ENCODE results near the gene PYM1.
A peak's percentile ranks its signal among the peaks of the same experiment; 100 is the strongest.
"Not testable (repeated sequence)": the region's sequence is repeated elsewhere in the genome, so short reads cannot be mapped to it uniquely, and the experiment has no call there.

PYM1 gene

DNA sequence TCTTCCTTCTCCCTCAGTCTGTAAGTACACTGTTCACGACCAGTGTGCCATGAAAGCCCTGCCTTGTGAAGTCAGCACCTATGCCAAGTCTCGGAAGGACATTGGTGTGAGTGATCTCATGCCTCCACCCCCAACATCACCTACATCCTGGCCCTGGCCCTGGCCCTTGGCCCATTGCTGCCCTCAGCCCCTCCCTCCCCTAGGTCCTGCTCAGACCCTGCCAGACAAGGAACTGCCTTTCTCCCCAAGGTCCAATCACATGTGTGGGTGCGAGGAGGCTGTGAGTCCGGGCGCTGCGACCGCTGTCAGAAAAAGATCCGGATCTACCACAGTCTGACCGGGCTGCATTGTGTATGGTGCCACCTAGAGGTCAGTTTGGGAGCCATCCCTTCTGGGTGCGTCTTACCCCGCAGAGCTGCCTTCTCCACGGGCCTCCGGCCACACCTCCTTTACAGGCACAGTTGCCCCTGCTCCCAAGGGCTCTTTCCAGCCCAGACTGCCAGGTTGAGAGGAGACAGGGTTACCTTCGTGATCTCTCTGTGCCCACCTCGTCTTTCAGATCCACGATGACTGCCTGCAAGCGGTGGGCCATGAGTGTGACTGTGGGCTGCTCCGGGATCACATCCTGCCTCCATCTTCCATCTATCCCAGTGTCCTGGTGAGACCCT lies 12.5 kb upstream of the PYM1 start:
- DNase-seq (ENCODE audit: low read depth, low spot score), result peak; percentile 50

DNA sequence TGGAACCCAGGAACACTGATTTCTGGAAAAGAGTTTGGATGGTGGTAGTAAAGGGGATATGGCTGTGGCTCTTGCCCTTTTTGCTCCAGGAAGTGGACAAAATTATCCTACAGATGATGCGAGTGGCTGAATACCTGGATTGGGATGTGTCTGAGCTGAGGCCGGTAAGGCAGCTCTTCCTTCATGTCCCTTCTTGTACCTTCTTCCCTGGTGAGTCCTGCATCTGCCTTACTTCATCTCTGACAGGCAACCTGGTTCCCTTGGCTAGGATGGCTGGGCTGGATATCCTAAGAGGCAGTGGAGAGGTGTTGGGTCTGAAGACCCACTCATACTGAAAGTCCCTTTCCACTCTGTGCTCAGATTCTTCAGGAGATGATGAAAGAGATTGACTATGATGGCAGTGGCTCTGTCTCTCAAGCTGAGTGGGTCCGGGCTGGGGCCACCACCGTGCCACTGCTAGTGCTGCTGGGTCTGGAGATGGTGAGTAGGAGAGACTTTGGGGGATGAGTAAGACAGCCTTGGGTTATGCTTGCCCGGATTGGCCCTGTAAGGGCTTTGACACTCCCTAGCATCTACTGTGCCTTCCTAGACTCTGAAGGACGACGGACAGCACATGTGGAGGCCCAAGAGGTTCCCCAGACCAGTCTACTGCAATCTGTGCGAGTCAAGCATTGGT lies 11.3 kb upstream of the PYM1 start:
- DNase-seq (ENCODE audit: low read depth, low spot score), result no peak

DNA sequence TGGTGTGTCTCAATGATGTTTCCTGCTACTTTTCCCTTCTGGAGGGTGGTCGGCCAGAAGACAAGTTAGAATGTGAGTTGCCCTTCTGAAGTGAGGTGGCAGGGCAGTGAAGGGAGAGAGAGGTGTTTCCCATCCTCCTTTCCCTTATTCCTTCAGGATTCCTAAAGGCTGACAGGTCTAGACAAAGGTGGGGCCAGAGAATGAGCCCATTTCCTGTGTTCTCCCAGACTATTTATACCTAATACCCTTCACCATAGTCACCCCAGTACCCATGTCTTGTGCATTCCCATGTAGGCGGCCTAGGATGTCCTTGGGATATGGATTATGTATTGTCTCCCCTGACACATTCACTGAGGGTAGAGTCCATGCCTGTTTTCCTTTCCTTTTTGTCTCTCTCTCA lies 10.3 kb upstream of the PYM1 start:
- no peak for DNase-seq (ENCODE audit: low read depth, low spot score)

DNA sequence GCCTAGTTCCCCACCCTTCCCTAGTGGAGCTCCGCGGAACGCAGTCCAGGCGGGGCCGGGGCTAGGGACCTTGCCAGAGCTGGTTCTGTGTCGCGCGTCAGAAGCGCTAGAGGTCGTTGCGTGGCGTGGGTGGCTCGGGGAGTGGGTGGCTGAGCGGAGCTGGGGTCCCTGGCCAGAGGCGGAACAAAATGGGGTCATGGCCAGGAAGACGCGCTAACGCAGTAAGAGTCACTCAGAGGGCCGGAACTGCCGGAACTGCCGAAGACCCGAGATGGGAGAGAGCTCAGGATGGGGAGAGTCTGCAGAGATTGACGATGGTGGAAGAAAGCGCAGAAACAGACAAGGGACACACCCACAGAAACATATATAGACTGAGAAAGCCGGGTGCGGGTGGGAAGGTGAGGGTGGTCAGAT lies 8.1 kb upstream of the PYM1 start:
- no peak for DNase-seq (ENCODE audit: low read depth, low spot score)

DNA sequence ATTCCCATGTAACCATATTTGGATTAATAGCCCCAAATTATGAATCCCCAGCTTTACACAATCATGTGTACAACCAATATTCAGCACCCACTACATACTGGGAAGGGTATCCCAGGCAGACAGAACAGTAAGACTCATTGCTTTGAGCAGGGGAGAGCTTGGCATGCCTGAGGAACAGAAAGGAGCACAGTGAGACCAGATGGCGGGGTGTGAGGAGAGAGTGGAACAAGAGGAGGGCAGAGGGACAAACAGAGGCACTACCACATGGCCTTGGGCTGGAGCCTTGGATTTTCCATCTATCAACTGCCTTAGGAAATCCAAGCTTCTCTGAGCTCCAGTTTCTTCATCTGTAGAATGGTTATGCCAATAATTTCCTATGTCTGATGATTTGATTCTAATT lies 7.1 kb upstream of the PYM1 start:
- DNase-seq (ENCODE audit: low read depth, low spot score), result no peak

DNA sequence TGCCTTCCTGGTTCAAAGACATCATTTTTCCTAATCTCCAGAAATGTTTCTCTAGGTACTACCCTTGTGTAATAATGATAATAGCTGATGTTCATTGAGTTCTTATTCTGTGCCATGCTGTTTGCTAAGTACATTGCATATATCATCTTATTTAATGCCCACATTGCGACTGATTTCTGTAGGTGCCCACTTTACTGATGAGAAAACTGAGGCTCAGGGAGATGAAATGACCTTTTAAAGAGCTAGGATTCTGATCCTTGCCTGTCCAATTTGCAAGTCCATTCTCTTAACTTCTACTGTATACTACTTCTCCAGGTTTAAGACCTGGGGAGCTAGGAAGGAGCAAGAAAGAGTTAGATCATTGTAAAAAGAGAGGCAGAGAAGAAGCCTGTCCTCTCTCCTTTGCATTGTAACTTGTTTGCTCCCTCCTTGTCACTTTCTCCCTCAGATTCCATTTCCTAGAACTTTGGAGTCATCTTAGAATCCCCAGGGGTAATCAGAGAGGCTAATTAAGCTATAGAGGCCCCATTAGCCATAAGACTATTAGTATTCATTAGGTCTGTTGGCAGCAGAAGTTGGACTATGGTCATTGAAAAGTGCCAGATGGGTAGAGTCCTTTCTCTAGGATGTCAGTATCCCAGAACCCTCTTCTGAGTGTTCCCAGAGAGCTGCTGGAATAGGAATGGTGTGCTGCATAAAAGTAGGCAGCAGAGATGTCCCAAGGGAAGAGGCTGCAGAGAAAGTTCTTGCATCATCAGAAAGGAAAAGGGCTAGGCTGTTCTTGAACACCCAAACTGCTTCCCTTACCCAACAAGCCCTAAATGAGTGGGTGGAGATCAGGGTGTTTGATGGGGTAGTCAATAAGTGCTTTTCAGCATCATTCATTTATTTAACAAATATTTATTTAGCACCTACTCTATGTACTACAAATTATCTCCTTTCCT lies 6.4 kb upstream of the PYM1 start:
- DNase-seq (ENCODE audit: low read depth, low spot score), result no peak

DNA sequence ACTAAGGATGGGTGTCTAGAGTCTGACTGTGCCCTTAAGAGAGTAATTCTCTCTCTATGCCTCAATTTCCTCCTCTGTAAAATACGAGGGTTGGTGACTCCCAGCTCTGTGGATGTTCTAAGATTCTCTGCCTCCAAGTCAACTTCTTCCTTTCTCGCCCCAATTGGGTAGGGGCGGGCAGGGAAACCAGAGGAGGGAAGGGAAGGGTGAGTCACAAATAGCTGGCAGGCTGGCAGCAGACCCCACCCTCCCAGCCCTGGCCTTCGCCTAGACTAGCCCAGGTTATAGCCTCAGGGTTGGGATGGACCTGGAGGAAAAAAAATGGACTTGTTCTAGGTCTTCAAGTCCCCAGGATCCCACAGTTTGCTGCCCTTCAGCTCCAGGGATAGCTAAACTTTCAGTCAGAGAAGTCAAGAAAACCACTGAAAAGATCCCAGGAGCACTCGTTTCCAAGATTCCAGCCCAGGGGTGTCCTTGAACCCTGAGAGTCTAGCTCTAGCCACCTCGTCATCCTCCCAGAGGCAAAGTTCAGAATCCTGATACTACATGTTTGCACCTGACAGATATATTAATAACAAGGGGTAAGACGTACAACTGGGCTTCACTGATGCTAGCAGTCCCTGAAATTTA lies 5.6 kb upstream of the PYM1 start:
- no peak for DNase-seq (ENCODE audit: low read depth, low spot score)

DNA sequence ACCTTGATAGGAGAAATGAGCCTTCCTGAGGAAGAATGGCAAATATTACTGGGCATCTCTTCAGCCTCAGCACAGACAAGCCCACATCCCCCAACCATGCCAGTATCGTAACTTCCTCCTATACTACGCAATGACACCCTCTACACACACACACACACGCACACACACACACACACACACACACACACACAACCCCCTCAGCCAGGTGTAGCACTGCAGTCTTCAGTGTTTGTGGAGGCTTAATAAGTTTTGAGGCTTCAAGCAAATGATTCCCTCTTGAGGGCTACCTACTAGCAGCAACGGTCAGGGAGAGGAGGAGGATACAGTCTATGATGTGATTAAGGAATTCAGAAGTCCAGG lies 4.8 kb upstream of the PYM1 start:
- no peak for DNase-seq (ENCODE audit: low read depth, low spot score)

DNA sequence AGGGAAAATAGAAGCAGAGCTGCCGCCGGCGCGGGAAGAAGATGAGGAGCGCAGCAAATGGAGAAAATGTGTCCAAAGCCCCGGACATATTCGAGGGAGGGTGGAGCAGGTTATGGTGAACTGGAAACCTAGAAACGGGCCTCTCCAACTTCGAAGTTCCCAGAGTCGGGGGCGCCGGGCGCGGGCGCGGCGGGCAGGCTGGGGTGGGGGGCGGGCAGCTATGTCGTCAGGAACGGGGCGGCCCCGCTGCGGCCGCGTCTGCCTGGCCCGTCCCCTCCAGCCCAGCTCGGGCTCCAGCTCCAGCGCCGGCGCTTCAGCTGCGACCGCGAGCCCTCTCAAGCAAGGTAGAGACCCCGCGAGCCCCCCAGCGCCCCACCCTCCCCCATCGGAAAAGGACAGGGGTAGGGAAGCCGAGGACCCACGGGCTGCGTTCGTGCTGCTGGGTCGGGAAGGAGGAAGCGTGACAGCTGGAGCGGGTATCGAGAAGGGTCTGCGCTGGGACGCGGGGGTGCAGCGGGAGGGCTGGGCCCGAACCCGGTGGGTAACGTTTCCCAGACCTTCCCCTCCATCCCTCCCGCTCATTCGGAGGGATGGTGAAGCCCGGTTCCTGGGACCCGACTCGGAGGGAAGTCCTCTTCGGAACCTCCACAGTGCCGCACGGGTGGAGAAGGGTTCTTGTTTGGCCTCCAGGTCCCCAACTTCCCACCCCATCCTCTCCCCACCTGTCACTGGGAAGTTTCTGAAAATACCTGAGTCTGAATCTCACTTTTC lies 4.3 kb upstream of the PYM1 start:
- DNase-seq (ENCODE audit: low read depth, low spot score), result no peak

DNA sequence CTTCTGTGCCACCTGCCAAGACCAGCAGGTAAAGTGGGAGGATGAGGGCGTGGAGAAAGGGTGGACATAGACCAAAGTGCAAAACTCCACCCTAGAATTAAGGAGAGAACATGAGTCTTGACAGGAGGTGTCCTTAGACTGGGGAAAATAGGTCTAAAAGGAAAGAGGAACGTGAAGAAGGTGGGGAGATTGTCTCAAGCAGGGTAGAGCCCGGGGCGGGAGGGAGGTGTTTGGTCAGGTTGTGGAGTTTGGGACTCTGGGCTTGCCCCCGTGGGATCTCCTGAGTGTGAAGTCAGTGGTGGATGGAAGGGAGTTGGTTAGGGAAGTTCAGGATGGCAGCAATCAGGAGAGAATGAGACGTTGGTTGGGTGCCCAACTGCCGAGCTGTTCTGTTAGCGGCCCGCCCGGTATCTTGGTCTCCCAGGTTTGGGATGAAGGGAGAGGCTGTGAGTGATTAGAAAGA lies 3.7 kb upstream of the PYM1 start:
- no peak for DNase-seq (ENCODE audit: low read depth, low spot score)

DNA sequence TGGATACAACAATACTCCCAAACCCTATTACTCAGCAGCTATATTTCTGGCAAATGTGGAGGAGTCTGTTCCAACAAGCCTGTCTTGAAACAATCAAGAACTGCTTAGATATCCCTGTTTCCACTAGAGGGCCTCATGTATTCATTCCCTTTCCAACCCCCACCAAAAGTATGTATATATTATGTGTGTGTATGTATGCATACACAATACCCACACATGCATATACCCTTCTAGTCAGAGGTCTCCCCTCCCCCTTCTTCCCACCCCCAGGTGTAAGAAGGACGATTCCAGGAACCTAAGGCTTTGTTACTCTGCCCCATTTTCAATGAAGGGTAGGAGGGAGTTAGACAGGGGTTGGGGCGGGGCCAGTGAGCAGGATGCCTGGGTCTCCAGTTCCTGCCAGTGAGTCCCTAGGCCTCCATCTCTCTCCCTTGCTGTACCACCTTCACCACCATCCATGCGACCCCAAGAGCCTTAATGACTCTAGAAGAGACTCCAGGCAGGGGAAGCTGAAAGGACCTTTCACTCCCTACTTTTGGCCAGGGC lies 3.1 kb upstream of the PYM1 start, which contains the start of gene DGKA:
TSS of gene DGKA (plus strand) at position 392 of the 546 bp plus-strand sequence. CDS start 5,342 bp downstream, outside the sequence.
- DNase-seq (ENCODE audit: low read depth, low spot score), result no peak

DNA sequence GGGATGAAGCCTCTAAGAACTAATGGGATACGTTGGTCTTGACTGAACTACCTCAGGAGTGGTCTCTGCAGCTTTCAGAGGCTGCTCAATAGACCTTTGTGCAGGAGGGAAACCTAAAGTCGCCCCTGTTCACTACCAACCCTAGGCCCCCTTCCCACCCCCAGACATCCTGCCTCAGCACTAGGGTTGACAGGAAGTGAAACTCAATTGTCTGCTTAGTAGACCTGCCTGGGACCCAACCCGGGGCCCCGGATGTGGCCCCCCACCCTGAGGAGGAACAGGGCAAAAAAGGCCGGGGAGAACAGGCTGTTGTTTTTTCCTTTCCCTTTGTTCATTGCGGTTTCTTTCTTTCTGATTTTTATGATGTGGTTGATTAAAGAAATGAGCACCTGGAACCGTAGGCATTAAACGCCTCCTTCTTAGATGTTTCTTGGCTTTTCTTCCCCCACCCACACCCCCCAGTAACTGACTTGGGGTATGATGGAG lies 1.7 kb upstream of the PYM1 start:
- no peak for DNase-seq (ENCODE audit: low read depth, low spot score)

DNA sequence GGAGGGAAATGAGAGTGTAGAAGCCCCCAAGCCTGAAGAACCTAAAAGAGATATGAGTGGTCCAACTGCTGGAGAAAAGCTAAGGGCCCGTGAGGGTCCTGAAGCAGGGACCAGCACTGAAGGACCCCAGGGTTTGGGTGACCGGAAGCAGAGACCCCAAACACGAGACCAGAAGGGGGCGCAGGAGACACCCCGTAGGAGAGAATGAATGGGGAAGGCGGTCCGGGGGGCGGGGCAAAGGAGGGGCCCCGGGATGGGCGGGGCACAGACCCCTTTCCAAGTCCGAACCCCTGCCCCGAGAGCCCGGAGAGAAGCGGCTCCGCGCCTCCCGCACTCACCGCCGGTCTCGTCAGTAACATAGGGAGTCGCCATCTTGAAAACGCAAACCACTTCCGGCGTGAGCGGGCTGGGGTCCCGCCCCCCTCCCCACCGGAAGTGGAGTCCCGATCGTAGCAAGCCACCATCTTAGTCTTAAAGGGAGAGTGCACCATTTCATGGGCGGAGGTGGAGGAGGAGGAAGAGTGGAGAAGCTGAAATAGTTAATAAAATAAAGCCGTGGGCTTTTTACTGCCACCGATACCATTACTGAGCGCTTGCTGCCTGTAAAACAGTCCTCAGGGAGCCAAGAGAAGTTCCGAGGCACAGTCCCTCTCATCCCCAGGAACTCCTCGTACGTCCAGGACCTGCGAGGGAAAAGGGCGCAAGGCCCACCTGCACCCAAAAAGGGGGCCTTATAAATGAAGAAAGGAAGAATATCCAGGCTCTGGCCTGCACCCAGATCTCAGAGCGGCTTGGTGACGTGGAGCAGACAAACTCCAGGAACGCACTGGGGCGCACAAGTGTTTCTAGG lies 731 bp downstream of the PYM1 start:
- DNase-seq (ENCODE audit: low read depth, low spot score), result peak; percentile 71

DNA sequence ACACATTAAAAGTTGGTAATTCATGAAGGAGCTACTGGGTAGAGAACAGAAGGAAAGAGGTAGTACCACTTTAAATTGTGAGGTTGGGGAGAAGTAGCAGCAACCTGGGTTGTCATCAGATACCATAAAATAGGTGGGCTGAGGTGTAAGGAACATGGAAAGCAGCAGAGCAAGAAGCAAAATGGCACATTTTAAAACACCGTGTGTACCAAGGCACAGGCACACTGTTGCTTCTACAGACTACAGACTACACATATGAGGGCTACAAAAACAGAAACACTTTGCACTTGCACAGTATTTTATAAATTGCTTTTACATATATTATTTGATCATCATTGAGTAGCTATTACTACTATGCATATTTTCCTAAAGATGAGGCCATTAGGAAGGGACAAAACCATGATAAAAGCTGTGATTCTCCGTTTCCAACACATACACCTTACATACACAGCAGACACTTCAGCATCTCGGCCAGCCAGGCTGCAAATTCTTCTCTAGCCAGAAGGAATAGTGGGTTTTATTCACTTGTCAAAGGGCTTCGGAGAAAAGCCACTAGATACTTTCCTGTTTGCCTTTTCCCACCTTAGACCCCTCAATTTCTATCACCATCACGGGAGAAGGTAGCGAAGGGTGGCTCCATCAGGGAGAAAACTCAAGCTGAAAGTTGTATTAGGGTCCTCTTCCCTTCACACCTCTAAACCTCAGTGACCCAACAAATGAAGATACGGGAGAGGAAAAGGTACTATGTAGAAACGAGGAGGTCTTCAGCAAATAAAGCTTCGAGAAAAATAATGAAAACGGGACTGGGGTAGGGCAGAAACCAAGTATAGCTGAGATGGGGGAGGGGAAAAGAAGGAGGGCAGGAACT lies 1.6 kb downstream of the PYM1 start:
- no peak for DNase-seq (ENCODE audit: low read depth, low spot score)

DNA sequence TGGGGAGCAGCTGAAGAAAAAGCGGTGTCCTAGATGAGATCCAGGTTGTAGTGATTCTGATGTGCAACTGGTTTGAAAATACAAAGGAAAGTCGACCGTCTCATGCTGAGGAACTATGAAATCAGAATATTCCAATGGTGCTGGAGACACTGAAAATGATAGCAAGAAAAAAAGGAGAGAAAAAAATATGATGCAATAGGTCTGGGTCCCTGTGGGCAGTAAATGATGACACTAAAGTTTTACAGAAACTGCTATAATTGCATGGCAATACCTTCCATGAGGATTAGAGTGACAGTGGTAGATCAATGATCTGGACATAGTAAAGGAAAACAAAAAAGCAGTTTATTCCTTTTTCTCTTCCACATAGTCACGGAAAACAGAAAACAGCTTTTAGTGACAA lies 2.3 kb downstream of the PYM1 start:
- no peak for DNase-seq (ENCODE audit: low read depth, low spot score)

DNA sequence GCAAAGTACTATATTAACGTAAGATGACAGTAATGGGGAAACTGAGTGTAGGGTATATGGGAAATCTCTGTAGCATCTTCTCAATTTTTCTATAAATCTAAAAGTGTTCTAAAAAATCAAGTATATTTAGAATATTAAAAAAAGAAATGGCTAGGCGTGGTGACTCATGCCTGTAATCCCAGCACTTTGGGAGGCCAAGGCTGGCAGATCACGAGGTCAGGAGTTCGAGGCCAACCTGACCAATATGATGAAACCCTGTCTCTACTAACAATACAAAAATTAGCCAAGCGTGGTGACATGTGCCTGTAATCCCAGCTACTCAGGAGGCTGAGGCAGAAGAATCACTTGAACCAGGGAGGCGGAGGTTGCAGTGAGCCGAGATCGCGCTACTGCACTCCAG lies 4.0 kb downstream of the PYM1 start:
- DNase-seq (ENCODE audit: low read depth, low spot score), result not testable (repeated sequence)

DNA sequence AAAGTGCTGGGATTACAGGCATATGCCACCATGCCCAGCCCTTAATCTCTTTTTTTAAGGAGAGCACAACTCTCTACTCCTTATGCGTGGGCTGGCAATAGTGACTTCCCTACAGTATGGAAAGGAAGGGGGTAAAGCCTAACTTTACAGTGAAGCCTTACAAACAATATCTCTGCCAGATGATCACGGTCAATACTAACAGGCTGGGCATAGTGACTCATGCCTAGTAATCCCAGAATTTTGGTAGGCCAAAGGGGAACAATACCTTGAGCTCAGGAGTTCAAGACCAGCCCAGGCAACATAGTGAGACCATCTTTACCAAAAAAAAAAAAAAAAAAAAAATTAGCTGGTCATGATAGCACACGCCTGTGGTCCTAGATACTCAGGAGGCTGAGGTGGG lies 5.6 kb downstream of the PYM1 start:
- DNase-seq (ENCODE audit: low read depth, low spot score), result no peak

DNA sequence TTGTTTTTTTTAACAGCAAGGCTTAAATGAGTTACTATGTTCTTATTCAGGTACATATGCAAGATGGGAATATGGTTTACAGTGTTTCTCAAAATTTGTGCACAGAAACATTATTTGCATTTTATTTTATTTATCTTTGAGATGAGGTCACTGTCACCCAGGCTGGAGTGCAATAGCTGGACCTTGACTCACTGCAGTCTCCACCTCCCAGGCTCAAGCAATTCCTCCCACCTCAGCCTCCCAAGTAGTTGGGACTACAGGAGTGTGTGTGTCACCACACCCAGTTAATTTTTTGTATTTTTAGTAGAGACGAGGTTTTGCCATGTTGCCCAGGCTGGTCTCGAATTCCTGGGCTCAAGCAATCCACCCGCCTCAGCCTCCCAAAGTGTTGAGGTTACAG lies 8.7 kb downstream of the PYM1 start:
- DNase-seq (ENCODE audit: low read depth, low spot score), result not testable (repeated sequence)

DNA sequence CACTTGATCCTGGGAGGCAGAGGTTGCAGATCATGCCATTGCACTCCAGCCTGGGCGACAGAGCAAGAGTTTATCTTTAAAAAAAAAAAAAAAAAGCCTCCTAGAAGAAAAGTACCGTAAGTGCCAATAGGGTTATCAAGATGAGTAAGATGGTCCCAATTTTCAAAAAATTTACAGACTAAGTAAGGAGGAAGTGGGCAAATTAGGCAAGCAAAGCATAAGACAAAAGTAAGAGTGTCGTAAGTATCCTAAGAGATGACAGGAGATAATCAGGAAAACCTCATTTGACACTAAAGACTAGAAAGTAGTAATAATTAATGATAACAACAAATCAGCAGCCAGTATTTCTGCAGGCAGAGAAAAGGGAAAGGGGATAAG lies 12.2 kb downstream of the PYM1 start:
- no peak for DNase-seq (ENCODE audit: low read depth, low spot score)
